Keratinocyte (primary cell): Measurements from ENCODE around the gene STAMBPL1. TPM values are rescaled to one million over a fixed set of nuclear protein-coding genes. Genes with fewer than 3 reads are reported as not detected.

ENCODE experiments used
- DNase-seq: peaks from one replicate; pipeline ENCODE4 v3.0.0-alpha.2; 2011; ENCODE audit warnings: low read depth, missing footprints, low spot score
- FAIRE-seq: peaks from 2 replicates; lab custom pipeline; 2011; peaks lifted over from hg19 to GRCh38; lab: Jason Lieb, UNC
- H2AFZ ChIP-seq: 2 replicates; pipeline ENCODE4 v1.6.0; 2012; ENCODE audit warnings: low read length, control low read depth, inconsistent platforms; ENCODE audit not compliant: control insufficient read depth
- H3K27ac ChIP-seq: 2 replicates; pipeline ENCODE4 v1.5.1; 2011; ENCODE audit warnings: low read length; ENCODE audit not compliant: control insufficient read depth, insufficient read depth
- H3K27me3 ChIP-seq: 3 replicates; pipeline ENCODE4 v1.6.0; 2011; ENCODE audit warnings: low read length; ENCODE audit not compliant: control insufficient read depth, insufficient read depth; ENCODE audit errors: extremely low read depth
- H3K36me3 ChIP-seq, 2 experiments: 2 replicates in 1 of 2; 3 replicates in 1 of 2; pipeline ENCODE4 v1.5.1; 2011; ENCODE audit warnings: low read length in 2 of 2, mild to moderate bottlenecking in 1 of 2; ENCODE audit not compliant: control insufficient read depth in 2 of 2, insufficient read depth in 2 of 2; ENCODE audit errors: extremely low read depth in 1 of 2
- H3K4me1 ChIP-seq: 3 replicates; pipeline ENCODE4 v1.5.1; 2011; ENCODE audit warnings: low read length; ENCODE audit not compliant: control insufficient read depth, insufficient read depth; ENCODE audit errors: extremely low read depth
- H3K4me2 ChIP-seq: 3 replicates; pipeline ENCODE4 v1.6.0; 2011; ENCODE audit warnings: low read depth, low read length; ENCODE audit not compliant: control insufficient read depth, insufficient read depth; ENCODE audit errors: extremely low read depth
- H3K4me3 ChIP-seq, 3 experiments: fragments of 200-600 bp in 1 of 3; sonication (generic) in 1 of 3; 2 replicates in 2 of 3; 3 replicates in 1 of 3; pipeline ENCODE4 v1.5.1; 2011 to 2016; ENCODE audit warnings: low read length in 3 of 3, mild to moderate bottlenecking in 3 of 3, control low read depth in 2 of 3, inconsistent platforms in 1 of 3, low read depth in 1 of 3, mixed read lengths in 1 of 3, mixed run types in 1 of 3, moderate library complexity in 1 of 3; ENCODE audit not compliant: control insufficient read depth in 2 of 3, insufficient read depth in 2 of 3; ENCODE audit errors: extremely low read depth in 1 of 3
- H3K79me2 ChIP-seq: 2 replicates; pipeline ENCODE4 v1.6.0; 2012; ENCODE audit warnings: low read length; ENCODE audit not compliant: control insufficient read depth, insufficient read depth
- H3K9ac ChIP-seq: 3 replicates; pipeline ENCODE4 v1.6.0; 2011; ENCODE audit warnings: low read length; ENCODE audit not compliant: control insufficient read depth, insufficient read depth; ENCODE audit errors: extremely low read depth
- H3K9me1 ChIP-seq: 3 replicates; pipeline ENCODE4 v1.6.0; 2011; ENCODE audit warnings: low read length; ENCODE audit not compliant: control insufficient read depth, insufficient read depth; ENCODE audit errors: extremely low read depth
- H3K9me3 ChIP-seq: 2 replicates; pipeline ENCODE4 v1.5.1; 2012; ENCODE audit warnings: low read depth, low read length; ENCODE audit not compliant: control insufficient read depth
- H4K20me1 ChIP-seq: 3 replicates; pipeline ENCODE4 v1.6.0; 2011; ENCODE audit warnings: low read length; ENCODE audit not compliant: control insufficient read depth, insufficient read depth; ENCODE audit errors: extremely low read depth
- EZH2 ChIP-seq: IDR thresholded peaks from one replicate; pipeline ENCODE4 v1.6.1; 2012; ENCODE audit warnings: inconsistent platforms, mild to moderate bottlenecking, low read length, moderate library complexity
- dilution Hi-C: fragments of 300-500 bp; cut with MboI; formaldehyde crosslinking; loops from one replicate; pipeline ENCODE4 v1.7.0; 2020; ENCODE audit warnings: low sequenced_read_pairs; ENCODE audit not compliant: extremely low pct_ligation_motif_present
- polyA plus RNA-seq, 5 experiments: library from polyadenylated mRNA; depleted of rRNA in 3 of 5; stranded (reverse) in 3 of 5; stranded (forward) in 1 of 5; unstranded in 1 of 5; fragments of >200 nt; gene quantifications; 1 replicate in 1 of 5; 2 replicates in 3 of 5; 3 replicates in 1 of 5; pipeline versions ENCODE4 v1.2.1 to v1.2.3, GENCODE V29; 2011 to 2012; ENCODE audit warnings: missing spikeins in 2 of 5, low read depth in 1 of 5, low replicate concordance in 1 of 5
- TF ChIP-seq, protein P1 (sequence below), 3 experiments: IDR thresholded peaks in 1 of 3; conservative IDR thresholded peaks in 1 of 3; optimal IDR thresholded peaks in 1 of 3; 2 replicates in 2 of 3; 3 replicates in 1 of 3; pipeline versions ENCODE3 to v1.5.1; 2011; ENCODE audit warnings: low read length in 3 of 3, mild to moderate bottlenecking in 3 of 3, moderate library complexity in 2 of 3, control low read depth in 1 of 3, inconsistent platforms in 1 of 3; ENCODE audit not compliant: insufficient read depth in 2 of 3; ENCODE audit errors: extremely low read depth in 1 of 3

Gene STAMBPL1
- polyA plus RNA-seq, 1 donor (not counting 4 experiments of a cell fraction or from before 2014, with no cell fraction given) = 9.0 TPM

DNA sequence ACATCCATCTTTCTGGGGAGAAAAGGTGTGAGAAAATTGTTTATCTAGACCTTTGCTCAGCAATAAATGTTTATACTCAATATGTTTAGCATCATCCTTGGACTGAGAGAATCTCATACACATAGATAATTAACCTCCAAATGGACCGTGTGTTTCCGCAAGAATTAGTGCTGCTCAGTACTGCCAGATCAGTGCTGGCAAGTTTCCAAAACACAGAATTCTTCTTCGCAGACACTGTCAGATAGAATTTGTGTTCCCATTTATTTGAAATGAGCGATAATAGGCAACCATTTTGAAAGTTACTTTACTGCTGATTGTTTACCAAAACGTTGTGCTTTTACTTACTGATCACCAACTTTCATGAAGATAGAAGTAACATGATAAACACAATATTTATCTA lies 33.7 kb downstream of the STAMBPL1 start:
- no peak overlapping the region for H2AFZ ChIP-seq
- no peaks in the 10 kb centered on the region for H3K9me3 ChIP-seq
- TF ChIP-seq EZH2 = no peak
- TF ChIP-seq, protein P1, sequence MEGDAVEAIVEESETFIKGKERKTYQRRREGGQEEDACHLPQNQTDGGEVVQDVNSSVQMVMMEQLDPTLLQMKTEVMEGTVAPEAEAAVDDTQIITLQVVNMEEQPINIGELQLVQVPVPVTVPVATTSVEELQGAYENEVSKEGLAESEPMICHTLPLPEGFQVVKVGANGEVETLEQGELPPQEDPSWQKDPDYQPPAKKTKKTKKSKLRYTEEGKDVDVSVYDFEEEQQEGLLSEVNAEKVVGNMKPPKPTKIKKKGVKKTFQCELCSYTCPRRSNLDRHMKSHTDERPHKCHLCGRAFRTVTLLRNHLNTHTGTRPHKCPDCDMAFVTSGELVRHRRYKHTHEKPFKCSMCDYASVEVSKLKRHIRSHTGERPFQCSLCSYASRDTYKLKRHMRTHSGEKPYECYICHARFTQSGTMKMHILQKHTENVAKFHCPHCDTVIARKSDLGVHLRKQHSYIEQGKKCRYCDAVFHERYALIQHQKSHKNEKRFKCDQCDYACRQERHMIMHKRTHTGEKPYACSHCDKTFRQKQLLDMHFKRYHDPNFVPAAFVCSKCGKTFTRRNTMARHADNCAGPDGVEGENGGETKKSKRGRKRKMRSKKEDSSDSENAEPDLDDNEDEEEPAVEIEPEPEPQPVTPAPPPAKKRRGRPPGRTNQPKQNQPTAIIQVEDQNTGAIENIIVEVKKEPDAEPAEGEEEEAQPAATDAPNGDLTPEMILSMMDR (optimal IDR thresholded peaks at IDR 0.05 in 1 of 3, IDR thresholded peaks at IDR 0.05 in 1 of 3, conservative IDR thresholded peaks at IDR 0.05 in 1 of 3; ENCODE audit: extremely low read depth in 1 of 3, insufficient read depth in 2 of 3, low read length in 3 of 3) = no peak
- no peak overlapping the region for H3K4me2 ChIP-seq
- no peak overlapping the region for H3K4me3 ChIP-seq
- no peak overlapping the region for H3K9ac ChIP-seq
- no peaks in the 10 kb centered on the region for H3K4me1 ChIP-seq
- no peaks in the 10 kb centered on the region for H3K36me3 ChIP-seq
- dilution Hi-C loops = no loop called here
- no peak for DNase-seq
- no peak overlapping the region for H3K27ac ChIP-seq
- no peak for FAIRE-seq
- H4K20me1 ChIP-seq = no peaks in the 10 kb centered on the region
- H3K9me1 ChIP-seq = no peaks in the 10 kb centered on the region
- H3K79me2 ChIP-seq = no peaks in the 10 kb centered on the region
- H3K27me3 ChIP-seq = no peaks in the 10 kb centered on the region

DNA sequence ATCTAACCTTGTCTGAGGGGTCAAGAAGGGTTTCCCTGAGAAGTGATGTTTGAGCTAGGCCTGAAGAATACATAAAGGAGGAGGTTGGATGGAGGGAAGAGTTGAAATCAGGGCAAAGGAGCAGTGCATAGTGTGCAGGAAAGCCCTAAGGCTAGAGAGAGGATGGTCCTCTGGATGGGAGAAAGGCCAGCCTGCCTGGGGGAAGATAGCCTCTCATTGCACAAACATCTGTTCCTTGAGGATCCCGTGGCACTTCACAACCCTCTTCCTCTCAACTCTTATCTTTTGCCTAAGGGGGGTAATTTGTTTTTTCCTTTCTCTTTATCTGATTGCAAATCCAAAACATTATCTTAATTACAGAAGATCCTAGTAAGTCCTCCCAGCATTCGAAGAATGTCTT lies 35.7 kb downstream of the STAMBPL1 start:
- no peaks in the 10 kb centered on the region for H3K79me2 ChIP-seq
- FAIRE-seq (no peak), DNase-seq (no peak)
- no peaks in the 10 kb centered on the region for H3K27me3 ChIP-seq
- no peak overlapping the region for H2AFZ ChIP-seq
- no peak overlapping the region for H3K4me2 ChIP-seq
- H3K27ac ChIP-seq = no peak overlapping the region
- H3K9me1 ChIP-seq = no peaks in the 10 kb centered on the region
- no peak overlapping the region for H3K4me3 ChIP-seq
- H3K9ac ChIP-seq = no peak overlapping the region
- TF ChIP-seq, protein P1 (optimal IDR thresholded peaks at IDR 0.05 in 1 of 3, IDR thresholded peaks at IDR 0.05 in 1 of 3, conservative IDR thresholded peaks at IDR 0.05 in 1 of 3; ENCODE audit: extremely low read depth in 1 of 3, insufficient read depth in 2 of 3, low read length in 3 of 3) = no peak
- no peak for TF ChIP-seq EZH2
- dilution Hi-C loops = no loop called here
- H3K36me3 ChIP-seq = no peaks in the 10 kb centered on the region
- H3K9me3 ChIP-seq = no peaks in the 10 kb centered on the region
- H3K4me1 ChIP-seq = no peaks in the 10 kb centered on the region
- no peaks in the 10 kb centered on the region for H4K20me1 ChIP-seq
